Trophoblast cell (in vitro differentiated cells and primary cell): ENCODE measurements around the gene TNPO2.

Experiments
- DNase-seq, 2 donors: peaks; one replicate each; pipeline ENCODE4 v3.0.0-alpha.2; 2016
- H2AFZ ChIP-seq: 2 replicates; pipeline ENCODE4 v1.6.1; 2013; ENCODE audit warnings: low read length, moderate library complexity, mild to moderate bottlenecking; ENCODE audit not compliant: insufficient read depth, poor library complexity
- H2AK5ac ChIP-seq: 2 replicates; pipeline ENCODE4 v1.6.1; 2013; ENCODE audit warnings: mild to moderate bottlenecking, low read length
- H2BK120ac ChIP-seq: 2 replicates; pipeline ENCODE4 v1.6.1; 2013; ENCODE audit warnings: low read length, mild to moderate bottlenecking, moderate library complexity; ENCODE audit not compliant: insufficient read depth, poor library complexity
- H2BK12ac ChIP-seq: 2 replicates; pipeline ENCODE4 v1.6.1; 2013; ENCODE audit warnings: mild to moderate bottlenecking, low read length, moderate library complexity
- H2BK5ac ChIP-seq: 2 replicates; pipeline ENCODE4 v1.6.1; 2013; ENCODE audit warnings: low read length, low read depth, moderate library complexity, mild to moderate bottlenecking; ENCODE audit not compliant: poor library complexity
- H3K14ac ChIP-seq: 2 replicates; pipeline ENCODE4 v1.6.1; 2013; ENCODE audit warnings: mild to moderate bottlenecking, low read length
- H3K18ac ChIP-seq: 2 replicates; pipeline ENCODE4 v1.6.1; 2013; ENCODE audit warnings: mild to moderate bottlenecking, low read length
- H3K23ac ChIP-seq: 2 replicates; pipeline ENCODE4 v1.6.1; 2013; ENCODE audit warnings: low read length
- H3K27ac ChIP-seq: 2 replicates; pipeline ENCODE4 v1.5.1; 2013; ENCODE audit warnings: low read depth, mild to moderate bottlenecking, inconsistent platforms, low read length, moderate library complexity
- H3K27me3 ChIP-seq: 2 replicates; pipeline ENCODE4 v1.6.1; 2013; ENCODE audit warnings: inconsistent platforms, mild to moderate bottlenecking, low read length, moderate library complexity; ENCODE audit not compliant: insufficient read depth
- H3K36me3 ChIP-seq, 2 experiments: 1 replicate in 1 of 2; 2 replicates in 1 of 2; pipeline ENCODE4 v1.6.1; 2013; ENCODE audit warnings: low read length in 2 of 2, mild to moderate bottlenecking in 2 of 2, moderate library complexity in 1 of 2; ENCODE audit not compliant: insufficient read depth in 2 of 2, control insufficient read depth in 1 of 2
- H3K4ac ChIP-seq: 2 replicates; pipeline ENCODE4 v1.6.1; 2013; ENCODE audit warnings: low read depth, mild to moderate bottlenecking, low read length, moderate library complexity
- H3K4me1 ChIP-seq, 2 experiments: 1 replicate in 1 of 2; 2 replicates in 1 of 2; pipeline ENCODE4 v1.6.1; 2013; ENCODE audit warnings: low read length in 2 of 2, mild to moderate bottlenecking in 2 of 2, moderate library complexity in 1 of 2; ENCODE audit not compliant: insufficient read depth in 2 of 2, control insufficient read depth in 1 of 2
- H3K4me2 ChIP-seq: 2 replicates; pipeline ENCODE4 v1.6.1; 2013; ENCODE audit warnings: inconsistent platforms, mild to moderate bottlenecking, low read length, moderate library complexity
- H3K4me3 ChIP-seq: 2 replicates; pipeline ENCODE4 v1.5.1; 2013; ENCODE audit warnings: mild to moderate bottlenecking, low read depth, low read length, inconsistent platforms
- H3K79me1 ChIP-seq: one replicate; pipeline ENCODE4 v1.6.1; 2013; ENCODE audit warnings: low read length
- H3K79me2 ChIP-seq: 2 replicates; pipeline ENCODE4 v1.6.1; 2013; ENCODE audit warnings: low read length, mild to moderate bottlenecking; ENCODE audit not compliant: control insufficient read depth, insufficient read depth, poor library complexity
- H3K9ac ChIP-seq: 2 replicates; pipeline ENCODE4 v1.6.1; 2013; ENCODE audit warnings: mild to moderate bottlenecking, low read length
- H3K9me3 ChIP-seq: 2 replicates; pipeline ENCODE4 v1.6.1; 2013; ENCODE audit warnings: low read depth, mild to moderate bottlenecking, control low read depth, inconsistent platforms, low read length; ENCODE audit not compliant: insufficient read depth
- H4K12ac ChIP-seq: 2 replicates; pipeline ENCODE4 v1.6.1; 2013; ENCODE audit warnings: low read depth, mild to moderate bottlenecking, low read length, moderate library complexity
- H4K8ac ChIP-seq: 2 replicates; pipeline ENCODE4 v1.6.1; 2013; ENCODE audit warnings: low read depth, mild to moderate bottlenecking, low read length, moderate library complexity
- H4K91ac ChIP-seq: one replicate; pipeline ENCODE4 v1.6.1; 2013; ENCODE audit warnings: low read depth, mild to moderate bottlenecking, low read length, moderate library complexity
- WGBS: extraction: QIAGEN DNeasy Blood & Tissue Kit; methylation state at CpG from one replicate; pipeline ENCODE4 v1.1.7; 2013; ENCODE audit warnings: missing lambda C conversion rate; ENCODE audit not compliant: insufficient read length, insufficient coverage; ENCODE audit errors: extremely low coverage; 5-methylcytosine and 5-hydroxymethylcytosine counted together

Gene TNPO2

GRCh38 chr19:12736995-12737834 lies 13.5 kb upstream of the TNPO2 start, which contains the start of gene GET3:
Gene GET3 (plus strand): TSS chr19:12737497. CDS start chr19:12737506, 9 bp downstream.
- H4K12ac ChIP-seq = peak within 1 kb of the TSS; percentile 94
- no peaks in the 10 kb centered on the region for H3K27me3 ChIP-seq
- H2AFZ ChIP-seq = peak within 1 kb of the TSS; percentile 85
- peaks cover 24% of the 10 kb centered on the region for H3K79me2 ChIP-seq
- no peak within 1 kb of the TSS for H2BK120ac ChIP-seq
- H3K36me3 ChIP-seq = peaks cover 14 to 21% of the 10 kb centered on the region in 2 experiments
- peak within 1 kb of the TSS; percentile 76 for H3K4me2 ChIP-seq
- peaks cover 11% of the 10 kb centered on the region for H3K79me1 ChIP-seq
- peak within 1 kb of the TSS; percentile 53 for H3K4ac ChIP-seq
- DNase-seq = peak; percentile 99
- H3K23ac ChIP-seq = no peak within 1 kb of the TSS
- H3K4me1 ChIP-seq = peaks cover 8 to 18% of the 10 kb centered on the region in 2 experiments
- peak within 1 kb of the TSS; percentile 95 for H4K8ac ChIP-seq
- WGBS = no CpG with 5 or more reads among the region's 29 CpGs
- H3K18ac ChIP-seq = peak within 1 kb of the TSS; percentile 71
- H3K14ac ChIP-seq = peak within 1 kb of the TSS; percentile 77
- peak within 1 kb of the TSS; percentile 97 for H3K4me3 ChIP-seq
- H2BK5ac ChIP-seq = peak within 1 kb of the TSS; percentile 67
- peak within 1 kb of the TSS; percentile 89 for H2AK5ac ChIP-seq
- H2BK12ac ChIP-seq = no peak within 1 kb of the TSS
- peak within 1 kb of the TSS; percentile 71 for H3K27ac ChIP-seq
- peaks cover 2% of the 10 kb centered on the region for H3K9me3 ChIP-seq
- H4K91ac ChIP-seq = peak within 1 kb of the TSS; percentile 83
- peak within 1 kb of the TSS; percentile 86 for H3K9ac ChIP-seq

GRCh38 chr19:12733369-12734214 lies 9.9 kb upstream of the TNPO2 start:
- peaks cover 34 to 35% of the 10 kb centered on the region in 2 experiments for H3K36me3 ChIP-seq
- peak overlapping the region; percentile 99 for H3K14ac ChIP-seq
- H3K27ac ChIP-seq = peak overlapping the region; percentile 85
- DNase-seq = peak; percentile 76 to 86
- H3K79me2 ChIP-seq = peaks cover 26% of the 10 kb centered on the region
- H2AK5ac ChIP-seq = peak overlapping the region; percentile 90
- peak overlapping the region; percentile 83 for H3K4me2 ChIP-seq
- H3K18ac ChIP-seq = peak overlapping the region; percentile 98
- peak overlapping the region; percentile 100 for H3K4ac ChIP-seq
- H3K27me3 ChIP-seq = no peaks in the 10 kb centered on the region
- no peak overlapping the region for H2AFZ ChIP-seq
- H3K4me1 ChIP-seq = peaks cover 8 to 18% of the 10 kb centered on the region in 2 experiments
- H3K9me3 ChIP-seq = peaks cover 2% of the 10 kb centered on the region
- peak overlapping the region; percentile 98 for H4K12ac ChIP-seq
- H4K8ac ChIP-seq = peak overlapping the region; percentile 99
- peak overlapping the region; percentile 97 for H2BK5ac ChIP-seq
- no peak overlapping the region for H3K23ac ChIP-seq
- H2BK12ac ChIP-seq = no peak overlapping the region
- H4K91ac ChIP-seq = peak overlapping the region; percentile 98
- peak overlapping the region; percentile 89 for H2BK120ac ChIP-seq
- peak overlapping the region; percentile 97 for H3K4me3 ChIP-seq
- H3K9ac ChIP-seq = peak overlapping the region; percentile 97
- WGBS = no CpG with 5 or more reads among the region's 15 CpGs
- peaks cover 11% of the 10 kb centered on the region for H3K79me1 ChIP-seq

GRCh38 chr19:12731337-12731736 lies 7.6 kb upstream of the TNPO2 start:
- Histone ChIP-seq H3K4me1 (peaks cover 2 to 11% of the 10 kb centered on the region in 2 experiments), H3K27me3 (no peaks in the 10 kb centered on the region), H3K79me2 (peaks cover 22% of the 10 kb centered on the region), H3K36me3 (peaks cover 36 to 39% of the 10 kb centered on the region in 2 experiments), H3K14ac (no peak overlapping the region), H3K4me2 (no peak overlapping the region), H2AFZ (no peak overlapping the region), H3K4ac (peak overlapping the region; percentile 13), H2AK5ac (no peak overlapping the region), H4K8ac (no peak overlapping the region), H4K91ac (no peak overlapping the region), H3K9ac (no peak overlapping the region), H2BK12ac (no peak overlapping the region), H4K12ac (no peak overlapping the region), H2BK120ac (no peak overlapping the region), H3K79me1 (peaks cover 7% of the 10 kb centered on the region), H3K9me3 (peaks cover 4% of the 10 kb centered on the region), H3K4me3 (no peak overlapping the region), H3K18ac (no peak overlapping the region), H2BK5ac (no peak overlapping the region), H3K23ac (no peak overlapping the region), H3K27ac (no peak overlapping the region)
- no peak for DNase-seq
- no CpG with 5 or more reads among the region's 24 CpGs for WGBS

- Histone ChIP-seq H2BK5ac (no peak overlapping the region), H4K12ac (no peak overlapping the region), H2AFZ (no peak overlapping the region), H2BK120ac (no peak overlapping the region), H3K14ac (no peak overlapping the region), H2BK12ac (no peak overlapping the region), H3K9me3 (peaks cover 2% of the 10 kb centered on the region), H3K36me3 (peaks cover 36 to 39% of the 10 kb centered on the region in 2 experiments), H3K4me1 (peaks cover 2 to 9% of the 10 kb centered on the region in 2 experiments), H3K79me1 (peaks cover 7% of the 10 kb centered on the region), H3K4me3 (no peak overlapping the region), H3K9ac (no peak overlapping the region), H4K91ac (no peak overlapping the region), H4K8ac (no peak overlapping the region), H3K79me2 (peaks cover 22% of the 10 kb centered on the region), H3K27me3 (no peaks in the 10 kb centered on the region), H3K4ac (no peak overlapping the region), H3K23ac (no peak overlapping the region), H3K18ac (no peak overlapping the region), H3K4me2 (no peak overlapping the region), H2AK5ac (no peak overlapping the region), H3K27ac (no peak overlapping the region)
- DNase-seq = no peak
- no CpG with 5 or more reads among the region's 3 CpGs for WGBS
Measured at GRCh38 chr19:12730064-12730463, 6.3 kb upstream of the TNPO2 start.
